WTC11 (cell line): ENCODE results near the gene GBP3. TPM values are rescaled to one million over a fixed set of nuclear protein-coding genes. Genes with fewer than 3 reads are reported as not detected.

Experiments
- ATAC-seq: fragments of 200-7000 bp; cut with Tn5 transposase; 2 replicates; pipeline ENCODE4 v1.10.0; 2021; ENCODE audit warnings: mild to moderate bottlenecking, moderate library complexity
- CTCF ChIA-PET: fragments of 300-600 bp; sonication (Branson Sonifier 250); formaldehyde crosslinking; loops from one replicate; lab custom pipeline; 2021; ENCODE audit warnings: antibody characterized with exemption; lab: Charles Lee
- POLR2A ChIA-PET: fragments of 350-600 bp; sonication (Branson Sonifier 250); formaldehyde crosslinking; loops from one replicate; lab custom pipeline; 2021; ENCODE audit warnings: antibody characterized with exemption; lab: Charles Lee
- DNase-seq: peaks from one replicate; pipeline ENCODE4 v3.0.0; 2021; ENCODE audit warnings: low spot score
- H3K27ac Mint-ChIP-seq: 2 replicates; pipeline ENCODE4 v1.8.0; 2021; ENCODE audit warnings: mixed read lengths
- H3K27me3 Mint-ChIP-seq: 2 replicates; pipeline ENCODE4 v1.8.0; 2021; ENCODE audit warnings: low read depth, mild to moderate bottlenecking, moderate library complexity, mixed read lengths
- H3K36me3 Mint-ChIP-seq: 2 replicates; pipeline ENCODE4 v1.8.0; 2021; ENCODE audit warnings: mixed read lengths
- H3K4me1 Mint-ChIP-seq: 2 replicates; pipeline ENCODE4 v1.8.0; 2022; ENCODE audit warnings: mixed read lengths
- H3K4me3 Mint-ChIP-seq: 2 replicates; pipeline ENCODE4 v1.8.0; 2021; ENCODE audit warnings: mild to moderate bottlenecking, moderate library complexity, mixed read lengths
- H3K9me3 Mint-ChIP-seq: 2 replicates; pipeline ENCODE4 v1.8.0; 2021; ENCODE audit warnings: mixed read lengths
- CBFB ChIP-seq: sonication (generic); formaldehyde crosslinking; IDR thresholded peaks from 2 replicates; pipeline ENCODE4 v1.8.1; 2022; ENCODE audit warnings: mild to moderate bottlenecking, low read depth, missing genetic modification reagents
- CREM ChIP-seq: sonication (generic); formaldehyde crosslinking; IDR thresholded peaks from 2 replicates; pipeline ENCODE4 v1.8.1; 2022; ENCODE audit warnings: mild to moderate bottlenecking, missing genetic modification reagents, moderate library complexity
- ETV6 ChIP-seq: sonication (generic); formaldehyde crosslinking; IDR thresholded peaks from 2 replicates; pipeline ENCODE4 v1.8.1; 2022; ENCODE audit warnings: mild to moderate bottlenecking, missing genetic modification reagents
- FOXK1 ChIP-seq: sonication (generic); formaldehyde crosslinking; IDR thresholded peaks from 2 replicates; pipeline ENCODE4 v1.8.0; 2022; ENCODE audit warnings: mild to moderate bottlenecking, moderate library complexity, missing genetic modification reagents
- JUN ChIP-seq: sonication (generic); formaldehyde crosslinking; IDR thresholded peaks from 2 replicates; pipeline ENCODE4 v1.8.0; 2023; ENCODE audit warnings: mild to moderate bottlenecking, missing genetic modification reagents
- NR2C2 ChIP-seq: sonication (generic); formaldehyde crosslinking; IDR thresholded peaks from 2 replicates; pipeline ENCODE4 v1.8.0; 2022; ENCODE audit warnings: mild to moderate bottlenecking, missing genetic modification reagents
- NR3C1 ChIP-seq: sonication (generic); formaldehyde crosslinking; conservative IDR thresholded peaks from 2 replicates; pipeline ENCODE4 v1.8.1; 2023; ENCODE audit warnings: low read depth, mild to moderate bottlenecking, missing genetic modification reagents
- RORB ChIP-seq: fragments of 250-450 bp; sonication (Bioruptor Pico); IDR thresholded peaks from 2 replicates; pipeline ENCODE4 v1.9.0; 2021; ENCODE audit warnings: mild to moderate bottlenecking
- SMAD4 ChIP-seq: sonication (generic); formaldehyde crosslinking; IDR thresholded peaks from 2 replicates; pipeline ENCODE4 v1.8.0; 2022; ENCODE audit warnings: mild to moderate bottlenecking, missing genetic modification reagents
- SOX15 ChIP-seq: fragments of 250-450 bp; sonication (Bioruptor Pico); IDR thresholded peaks from 2 replicates; pipeline ENCODE4 v1.9.0; 2021; ENCODE audit warnings: mild to moderate bottlenecking
- SP1 ChIP-seq: sonication (generic); formaldehyde crosslinking; conservative IDR thresholded peaks from 2 replicates; pipeline ENCODE4 v1.8.1; 2022; ENCODE audit warnings: missing genetic modification reagents
- TP53 ChIP-seq: sonication (generic); formaldehyde crosslinking; IDR thresholded peaks from 2 replicates; pipeline ENCODE4 v1.8.1; 2023; ENCODE audit warnings: mild to moderate bottlenecking, missing genetic modification reagents
- ZNF219 ChIP-seq: sonication (generic); formaldehyde crosslinking; IDR thresholded peaks from 2 replicates; pipeline ENCODE4 v1.8.0; 2023; ENCODE audit warnings: missing genetic modification reagents, mild to moderate bottlenecking, borderline replicate concordance
- ZNF263 ChIP-seq: sonication (generic); formaldehyde crosslinking; IDR thresholded peaks from 2 replicates; pipeline ENCODE4 v1.8.1; 2022; ENCODE audit warnings: low read depth, mild to moderate bottlenecking, moderate library complexity, missing genetic modification reagents
- total RNA-seq: library from RNA; stranded (reverse); gene quantifications from 3 replicates; pipeline ENCODE4 v1.2.3, GENCODE V29; 2021
- TF ChIP-seq, protein P1 (sequence below): sonication (generic); formaldehyde crosslinking; IDR thresholded peaks from 2 replicates; pipeline ENCODE4 v1.8.1; 2022; ENCODE audit warnings: mild to moderate bottlenecking, missing genetic modification reagents, moderate library complexity, borderline replicate concordance
- TF ChIP-seq, protein P2 (sequence below): sonication (generic); formaldehyde crosslinking; IDR thresholded peaks from 2 replicates; pipeline ENCODE4 v1.8.1; 2023; ENCODE audit warnings: mild to moderate bottlenecking, missing genetic modification reagents, borderline replicate concordance
- TF ChIP-seq, protein P3 (sequence below): fragments of 200-600 bp; IDR thresholded peaks from 2 replicates; pipeline ENCODE4 v1.8.0; 2022; ENCODE audit warnings: antibody characterized with exemption
- TF ChIP-seq, protein P4 (sequence below): fragments of 250-450 bp; sonication (Bioruptor Pico); IDR thresholded peaks from 2 replicates; pipeline ENCODE4 v2.1.2; 2022; ENCODE audit warnings: mild to moderate bottlenecking, moderate library complexity
- TF ChIP-seq, protein P5 (sequence below): fragments of 250-450 bp; sonication (Bioruptor Pico); IDR thresholded peaks from 2 replicates; pipeline ENCODE4 v1.9.0; 2021; ENCODE audit warnings: mild to moderate bottlenecking, borderline replicate concordance
- TF ChIP-seq, protein P6 (sequence below): sonication (generic); formaldehyde crosslinking; IDR thresholded peaks from 2 replicates; pipeline ENCODE4 v1.8.1; 2023; ENCODE audit warnings: mild to moderate bottlenecking, missing genetic modification reagents, moderate library complexity
- TF ChIP-seq, protein P7 (sequence below): sonication (generic); formaldehyde crosslinking; IDR thresholded peaks from 2 replicates; pipeline ENCODE4 v1.8.0; 2022; ENCODE audit warnings: mild to moderate bottlenecking, missing genetic modification reagents

GBP3 gene
- total RNA-seq, 1 experiment from 2014 or later = not detected

DNA sequence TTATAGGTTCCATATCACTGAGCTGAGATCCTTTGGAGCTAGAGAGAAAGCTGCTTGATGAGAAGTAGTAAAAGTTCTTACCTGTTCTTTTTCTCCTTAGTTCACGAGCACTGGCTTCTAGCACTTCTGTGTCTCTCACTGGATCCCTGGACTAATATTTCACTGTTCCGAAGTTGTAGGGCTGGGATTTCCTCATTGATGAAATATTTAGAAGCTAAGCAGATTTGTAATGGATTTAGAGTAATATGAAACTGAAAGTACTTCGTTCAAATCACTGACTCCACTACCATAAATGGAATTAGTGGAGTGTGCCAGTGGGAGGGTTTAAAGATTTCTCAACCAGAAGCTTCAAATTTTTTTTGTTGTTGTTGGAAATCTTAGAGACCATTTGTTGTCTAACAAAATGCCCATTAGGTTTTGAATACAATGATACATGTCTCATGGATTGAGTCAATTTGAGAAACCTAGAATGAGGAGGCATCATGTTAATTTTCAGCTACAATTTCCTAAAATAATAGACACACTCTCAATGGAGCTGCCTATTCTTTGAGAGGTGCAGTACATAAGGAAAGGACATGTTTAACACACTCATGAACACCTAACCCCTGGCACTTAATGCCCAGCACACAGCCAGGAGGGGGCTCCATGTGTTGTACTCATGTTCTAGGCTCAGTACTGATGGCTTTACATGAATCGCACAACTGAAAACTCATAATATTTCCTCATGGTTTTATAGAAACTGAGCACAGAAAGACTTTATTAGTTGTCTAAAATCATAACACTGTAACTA lies 42.6 kb upstream of the GBP3 start, which contains the start of gene GBP1:
Gene GBP1 (minus strand): TSS at position 130 of the 790 bp plus-strand sequence. CDS start 1,974 bp downstream, outside the sequence.
- no peak for DNase-seq
- Mint-ChIP-seq H3K36me3 (no peaks in the 10 kb centered on the region), H3K27me3 (no peaks in the 10 kb centered on the region), H3K4me3 (no peak within 1 kb of the TSS), H3K4me1 (no peaks in the 10 kb centered on the region), H3K27ac (no peak within 1 kb of the TSS), H3K9me3 (no peaks in the 10 kb centered on the region)
- POLR2A ChIA-PET = no interaction called here
- CTCF ChIA-PET = no interaction called here
- no peak for ATAC-seq
- no peak for TF ChIP-seq TP53 (CRISPR knock-in tag)
- TF ChIP-seq CREM = no peak
- TF ChIP-seq CBFB (CRISPR knock-in tag) = no peak
- no peak for TF ChIP-seq RORB
- TF ChIP-seq ZNF219 (CRISPR knock-in tag) = no peak
- no peak for TF ChIP-seq SP1 (CRISPR knock-in tag)
- TF ChIP-seq, protein P1, sequence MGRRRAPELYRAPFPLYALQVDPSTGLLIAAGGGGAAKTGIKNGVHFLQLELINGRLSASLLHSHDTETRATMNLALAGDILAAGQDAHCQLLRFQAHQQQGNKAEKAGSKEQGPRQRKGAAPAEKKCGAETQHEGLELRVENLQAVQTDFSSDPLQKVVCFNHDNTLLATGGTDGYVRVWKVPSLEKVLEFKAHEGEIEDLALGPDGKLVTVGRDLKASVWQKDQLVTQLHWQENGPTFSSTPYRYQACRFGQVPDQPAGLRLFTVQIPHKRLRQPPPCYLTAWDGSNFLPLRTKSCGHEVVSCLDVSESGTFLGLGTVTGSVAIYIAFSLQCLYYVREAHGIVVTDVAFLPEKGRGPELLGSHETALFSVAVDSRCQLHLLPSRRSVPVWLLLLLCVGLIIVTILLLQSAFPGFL (CRISPR knock-in tag) = no peak
- no peak for TF ChIP-seq NR2C2 (CRISPR knock-in tag)

DNA sequence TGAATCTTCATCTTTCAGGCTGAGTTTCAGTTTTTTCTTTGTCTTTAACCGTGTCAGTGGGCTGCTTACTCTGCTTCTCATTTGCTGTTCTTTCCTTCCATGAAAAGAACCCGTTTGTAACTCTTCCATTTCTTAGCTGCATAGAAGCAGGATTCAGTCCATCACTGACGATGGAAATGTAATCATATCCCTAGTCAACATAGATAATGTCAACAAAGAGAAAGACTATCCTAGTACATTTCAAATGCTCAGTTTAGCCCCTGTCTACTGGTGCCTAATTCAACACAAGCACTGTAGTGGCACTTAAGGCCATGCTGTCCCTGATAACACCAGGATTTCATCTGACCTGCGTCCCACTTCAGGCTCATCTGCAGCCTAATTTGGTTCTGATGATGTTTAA lies 42.0 kb upstream of the GBP3 start:
- no peak overlapping the region for H3K27ac Mint-ChIP-seq
- CTCF ChIA-PET = no interaction called here
- no peaks in the 10 kb centered on the region for H3K4me1 Mint-ChIP-seq
- no peak for ATAC-seq
- POLR2A ChIA-PET = no interaction called here
- H3K27me3 Mint-ChIP-seq = no peaks in the 10 kb centered on the region
- H3K4me3 Mint-ChIP-seq = no peak overlapping the region
- no peaks in the 10 kb centered on the region for H3K9me3 Mint-ChIP-seq
- DNase-seq = no peak
- no peaks in the 10 kb centered on the region for H3K36me3 Mint-ChIP-seq
- TF ChIP-seq, protein P2, sequence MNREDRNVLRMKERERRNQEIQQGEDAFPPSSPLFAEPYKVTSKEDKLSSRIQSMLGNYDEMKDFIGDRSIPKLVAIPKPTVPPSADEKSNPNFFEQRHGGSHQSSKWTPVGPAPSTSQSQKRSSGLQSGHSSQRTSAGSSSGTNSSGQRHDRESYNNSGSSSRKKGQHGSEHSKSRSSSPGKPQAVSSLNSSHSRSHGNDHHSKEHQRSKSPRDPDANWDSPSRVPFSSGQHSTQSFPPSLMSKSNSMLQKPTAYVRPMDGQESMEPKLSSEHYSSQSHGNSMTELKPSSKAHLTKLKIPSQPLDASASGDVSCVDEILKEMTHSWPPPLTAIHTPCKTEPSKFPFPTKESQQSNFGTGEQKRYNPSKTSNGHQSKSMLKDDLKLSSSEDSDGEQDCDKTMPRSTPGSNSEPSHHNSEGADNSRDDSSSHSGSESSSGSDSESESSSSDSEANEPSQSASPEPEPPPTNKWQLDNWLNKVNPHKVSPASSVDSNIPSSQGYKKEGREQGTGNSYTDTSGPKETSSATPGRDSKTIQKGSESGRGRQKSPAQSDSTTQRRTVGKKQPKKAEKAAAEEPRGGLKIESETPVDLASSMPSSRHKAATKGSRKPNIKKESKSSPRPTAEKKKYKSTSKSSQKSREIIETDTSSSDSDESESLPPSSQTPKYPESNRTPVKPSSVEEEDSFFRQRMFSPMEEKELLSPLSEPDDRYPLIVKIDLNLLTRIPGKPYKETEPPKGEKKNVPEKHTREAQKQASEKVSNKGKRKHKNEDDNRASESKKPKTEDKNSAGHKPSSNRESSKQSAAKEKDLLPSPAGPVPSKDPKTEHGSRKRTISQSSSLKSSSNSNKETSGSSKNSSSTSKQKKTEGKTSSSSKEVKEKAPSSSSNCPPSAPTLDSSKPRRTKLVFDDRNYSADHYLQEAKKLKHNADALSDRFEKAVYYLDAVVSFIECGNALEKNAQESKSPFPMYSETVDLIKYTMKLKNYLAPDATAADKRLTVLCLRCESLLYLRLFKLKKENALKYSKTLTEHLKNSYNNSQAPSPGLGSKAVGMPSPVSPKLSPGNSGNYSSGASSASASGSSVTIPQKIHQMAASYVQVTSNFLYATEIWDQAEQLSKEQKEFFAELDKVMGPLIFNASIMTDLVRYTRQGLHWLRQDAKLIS (CRISPR knock-in tag) = no peak
- TF ChIP-seq, protein P3, sequence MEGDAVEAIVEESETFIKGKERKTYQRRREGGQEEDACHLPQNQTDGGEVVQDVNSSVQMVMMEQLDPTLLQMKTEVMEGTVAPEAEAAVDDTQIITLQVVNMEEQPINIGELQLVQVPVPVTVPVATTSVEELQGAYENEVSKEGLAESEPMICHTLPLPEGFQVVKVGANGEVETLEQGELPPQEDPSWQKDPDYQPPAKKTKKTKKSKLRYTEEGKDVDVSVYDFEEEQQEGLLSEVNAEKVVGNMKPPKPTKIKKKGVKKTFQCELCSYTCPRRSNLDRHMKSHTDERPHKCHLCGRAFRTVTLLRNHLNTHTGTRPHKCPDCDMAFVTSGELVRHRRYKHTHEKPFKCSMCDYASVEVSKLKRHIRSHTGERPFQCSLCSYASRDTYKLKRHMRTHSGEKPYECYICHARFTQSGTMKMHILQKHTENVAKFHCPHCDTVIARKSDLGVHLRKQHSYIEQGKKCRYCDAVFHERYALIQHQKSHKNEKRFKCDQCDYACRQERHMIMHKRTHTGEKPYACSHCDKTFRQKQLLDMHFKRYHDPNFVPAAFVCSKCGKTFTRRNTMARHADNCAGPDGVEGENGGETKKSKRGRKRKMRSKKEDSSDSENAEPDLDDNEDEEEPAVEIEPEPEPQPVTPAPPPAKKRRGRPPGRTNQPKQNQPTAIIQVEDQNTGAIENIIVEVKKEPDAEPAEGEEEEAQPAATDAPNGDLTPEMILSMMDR = no peak
- TF ChIP-seq JUN (CRISPR knock-in tag) (no peak), ZNF263 (CRISPR knock-in tag) (no peak), ETV6 (CRISPR knock-in tag) (no peak), SOX15 (CRISPR knock-in tag) (no peak), FOXK1 (no peak), NR3C1 (no peak), SMAD4 (no peak)
- TF ChIP-seq, protein P4, sequence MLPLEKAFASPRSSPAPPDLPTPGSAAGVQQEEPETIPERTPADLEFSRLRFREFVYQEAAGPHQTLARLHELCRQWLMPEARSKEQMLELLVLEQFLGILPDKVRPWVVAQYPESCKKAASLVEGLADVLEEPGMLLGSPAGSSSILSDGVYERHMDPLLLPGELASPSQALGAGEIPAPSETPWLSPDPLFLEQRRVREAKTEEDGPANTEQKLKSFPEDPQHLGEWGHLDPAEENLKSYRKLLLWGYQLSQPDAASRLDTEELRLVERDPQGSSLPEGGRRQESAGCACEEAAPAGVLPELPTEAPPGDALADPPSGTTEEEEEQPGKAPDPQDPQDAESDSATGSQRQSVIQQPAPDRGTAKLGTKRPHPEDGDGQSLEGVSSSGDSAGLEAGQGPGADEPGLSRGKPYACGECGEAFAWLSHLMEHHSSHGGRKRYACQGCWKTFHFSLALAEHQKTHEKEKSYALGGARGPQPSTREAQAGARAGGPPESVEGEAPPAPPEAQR = no peak
- TF ChIP-seq, protein P5, sequence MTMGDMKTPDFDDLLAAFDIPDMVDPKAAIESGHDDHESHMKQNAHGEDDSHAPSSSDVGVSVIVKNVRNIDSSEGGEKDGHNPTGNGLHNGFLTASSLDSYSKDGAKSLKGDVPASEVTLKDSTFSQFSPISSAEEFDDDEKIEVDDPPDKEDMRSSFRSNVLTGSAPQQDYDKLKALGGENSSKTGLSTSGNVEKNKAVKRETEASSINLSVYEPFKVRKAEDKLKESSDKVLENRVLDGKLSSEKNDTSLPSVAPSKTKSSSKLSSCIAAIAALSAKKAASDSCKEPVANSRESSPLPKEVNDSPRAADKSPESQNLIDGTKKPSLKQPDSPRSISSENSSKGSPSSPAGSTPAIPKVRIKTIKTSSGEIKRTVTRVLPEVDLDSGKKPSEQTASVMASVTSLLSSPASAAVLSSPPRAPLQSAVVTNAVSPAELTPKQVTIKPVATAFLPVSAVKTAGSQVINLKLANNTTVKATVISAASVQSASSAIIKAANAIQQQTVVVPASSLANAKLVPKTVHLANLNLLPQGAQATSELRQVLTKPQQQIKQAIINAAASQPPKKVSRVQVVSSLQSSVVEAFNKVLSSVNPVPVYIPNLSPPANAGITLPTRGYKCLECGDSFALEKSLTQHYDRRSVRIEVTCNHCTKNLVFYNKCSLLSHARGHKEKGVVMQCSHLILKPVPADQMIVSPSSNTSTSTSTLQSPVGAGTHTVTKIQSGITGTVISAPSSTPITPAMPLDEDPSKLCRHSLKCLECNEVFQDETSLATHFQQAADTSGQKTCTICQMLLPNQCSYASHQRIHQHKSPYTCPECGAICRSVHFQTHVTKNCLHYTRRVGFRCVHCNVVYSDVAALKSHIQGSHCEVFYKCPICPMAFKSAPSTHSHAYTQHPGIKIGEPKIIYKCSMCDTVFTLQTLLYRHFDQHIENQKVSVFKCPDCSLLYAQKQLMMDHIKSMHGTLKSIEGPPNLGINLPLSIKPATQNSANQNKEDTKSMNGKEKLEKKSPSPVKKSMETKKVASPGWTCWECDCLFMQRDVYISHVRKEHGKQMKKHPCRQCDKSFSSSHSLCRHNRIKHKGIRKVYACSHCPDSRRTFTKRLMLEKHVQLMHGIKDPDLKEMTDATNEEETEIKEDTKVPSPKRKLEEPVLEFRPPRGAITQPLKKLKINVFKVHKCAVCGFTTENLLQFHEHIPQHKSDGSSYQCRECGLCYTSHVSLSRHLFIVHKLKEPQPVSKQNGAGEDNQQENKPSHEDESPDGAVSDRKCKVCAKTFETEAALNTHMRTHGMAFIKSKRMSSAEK = no peak
- TF ChIP-seq, protein P6, sequence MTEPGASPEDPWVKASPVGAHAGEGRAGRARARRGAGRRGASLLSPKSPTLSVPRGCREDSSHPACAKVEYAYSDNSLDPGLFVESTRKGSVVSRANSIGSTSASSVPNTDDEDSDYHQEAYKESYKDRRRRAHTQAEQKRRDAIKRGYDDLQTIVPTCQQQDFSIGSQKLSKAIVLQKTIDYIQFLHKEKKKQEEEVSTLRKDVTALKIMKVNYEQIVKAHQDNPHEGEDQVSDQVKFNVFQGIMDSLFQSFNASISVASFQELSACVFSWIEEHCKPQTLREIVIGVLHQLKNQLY (CRISPR knock-in tag) = no peak
- TF ChIP-seq, protein P7, sequence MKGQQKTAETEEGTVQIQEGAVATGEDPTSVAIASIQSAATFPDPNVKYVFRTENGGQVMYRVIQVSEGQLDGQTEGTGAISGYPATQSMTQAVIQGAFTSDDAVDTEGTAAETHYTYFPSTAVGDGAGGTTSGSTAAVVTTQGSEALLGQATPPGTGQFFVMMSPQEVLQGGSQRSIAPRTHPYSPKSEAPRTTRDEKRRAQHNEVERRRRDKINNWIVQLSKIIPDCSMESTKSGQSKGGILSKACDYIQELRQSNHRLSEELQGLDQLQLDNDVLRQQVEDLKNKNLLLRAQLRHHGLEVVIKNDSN (CRISPR knock-in tag) = no peak
